CD14-positive monocyte (primary cell): ENCODE measurements around the gene CAST. TPM values are rescaled to one million over a fixed set of nuclear protein-coding genes. Genes with fewer than 3 reads are reported as not detected.
A peak's percentile ranks its signal among the peaks of the same experiment; 100 is the strongest.

Source experiments
- DNase-seq, 3 donors: peaks; one replicate each; pipeline ENCODE4 v3.0.0-alpha.2; 2011 to 2022
- H2AFZ ChIP-seq: 2 replicates; pipeline ENCODE4 v1.6.0; 2012; ENCODE audit warnings: mild to moderate bottlenecking, low read depth, low read length, inconsistent platforms; ENCODE audit not compliant: insufficient read depth, poor library complexity, severe bottlenecking
- H3K27ac ChIP-seq, 2 donors: 1 replicate in 1 of 2; 2 replicates in 1 of 2; pipeline ENCODE4 v1.5.1; 2012 to 2013; ENCODE audit warnings: low read length in 2 of 2, control low read depth in 1 of 2, inconsistent platforms in 1 of 2, low read depth in 1 of 2, mild to moderate bottlenecking in 1 of 2
- H3K27me3 ChIP-seq, 2 donors: one replicate each; pipeline versions ENCODE4 v1.6.0 to v1.6.1; 2011 to 2013; ENCODE audit warnings: low read length in 2 of 2; ENCODE audit not compliant: control insufficient read depth in 2 of 2, insufficient read depth in 2 of 2
- H3K36me3 ChIP-seq, 2 donors: replicated peaks in 1 of 2; 1 replicate in 1 of 2; 2 replicates in 1 of 2; pipeline versions ENCODE4 v1.5.1 to v1.6.1; 2012 to 2013; ENCODE audit warnings: low read length in 2 of 2, control low read depth in 1 of 2, inconsistent platforms in 1 of 2, mild to moderate bottlenecking in 1 of 2; ENCODE audit not compliant: insufficient read depth in 2 of 2, control insufficient read depth in 1 of 2
- H3K4me1 ChIP-seq, 2 donors: 1 replicate in 1 of 2; 2 replicates in 1 of 2; pipeline versions ENCODE4 v1.5.1 to v1.6.1; 2012 to 2013; ENCODE audit warnings: low read length in 2 of 2, control low read depth in 1 of 2, inconsistent platforms in 1 of 2, mild to moderate bottlenecking in 1 of 2, moderate library complexity in 1 of 2; ENCODE audit not compliant: insufficient read depth in 2 of 2, control insufficient read depth in 1 of 2
- H3K4me2 ChIP-seq: replicated peaks from 2 replicates; pipeline ENCODE3; 2012; ENCODE audit warnings: low read length, moderate library complexity, mild to moderate bottlenecking; ENCODE audit not compliant: poor library complexity, severe bottlenecking; ENCODE audit errors: extremely low read depth
- H3K4me3 ChIP-seq, 3 experiments: fragments of 200-600 bp in 1 of 3; sonication (generic) in 1 of 3; replicated peaks in 1 of 3; 1 replicate in 2 of 3; 2 replicates in 1 of 3; pipeline ENCODE4 v1.5.1; 2011 to 2013; ENCODE audit warnings: low read length in 3 of 3, mild to moderate bottlenecking in 3 of 3, control low read depth in 2 of 3, low read depth in 2 of 3, inconsistent platforms in 1 of 3, moderate library complexity in 1 of 3
- H3K79me2 ChIP-seq: 2 replicates; pipeline ENCODE4 v1.6.0; 2012; ENCODE audit warnings: mild to moderate bottlenecking, control low read depth, inconsistent platforms, low read length, moderate library complexity; ENCODE audit not compliant: insufficient read depth
- H3K9ac ChIP-seq: 2 replicates; pipeline ENCODE4 v1.6.0; 2017; ENCODE audit warnings: low read length, mild to moderate bottlenecking; ENCODE audit not compliant: insufficient read depth, poor library complexity, severe bottlenecking
- H3K9me3 ChIP-seq, 2 donors: replicated peaks in 1 of 2; 1 replicate in 1 of 2; 2 replicates in 1 of 2; pipeline versions ENCODE4 v1.5.1 to v1.6.1; 2012 to 2013; ENCODE audit warnings: low read length in 2 of 2, control low read depth in 1 of 2; ENCODE audit not compliant: control insufficient read depth in 1 of 2, insufficient read depth in 1 of 2
- H4K20me1 ChIP-seq: 2 replicates; pipeline ENCODE4 v1.6.0; 2012; ENCODE audit warnings: mild to moderate bottlenecking, low read length, control low read depth, moderate library complexity; ENCODE audit not compliant: insufficient read depth
- H3K27ac Mint-ChIP-seq, 7 donors: one replicate each; pipeline ENCODE4 v1.8.0; 2020; ENCODE audit warnings: mild to moderate bottlenecking in 7 of 7, mixed read lengths in 7 of 7, moderate library complexity in 6 of 7, inconsistent platforms in 2 of 7
- H3K27me3 Mint-ChIP-seq, 3 donors: one replicate each; pipeline ENCODE4 v1.8.0; 2021 to 2022; ENCODE audit warnings: low read depth in 3 of 3, mild to moderate bottlenecking in 3 of 3, mixed read lengths in 3 of 3, moderate library complexity in 3 of 3, inconsistent platforms in 1 of 3
- H3K36me3 Mint-ChIP-seq, 2 donors: one replicate each; pipeline ENCODE4 v1.8.0; 2020; ENCODE audit warnings: mixed read lengths in 2 of 2, inconsistent platforms in 1 of 2, mild to moderate bottlenecking in 1 of 2
- H3K4me1 Mint-ChIP-seq: one replicate; pipeline ENCODE4 v1.8.0; 2020; ENCODE audit warnings: mild to moderate bottlenecking, mixed read lengths
- H3K4me3 Mint-ChIP-seq, 2 donors: one replicate each; pipeline ENCODE4 v1.8.0; 2020; ENCODE audit warnings: mild to moderate bottlenecking in 2 of 2, mixed read lengths in 2 of 2, moderate library complexity in 1 of 2
- H3K9me3 Mint-ChIP-seq, 7 donors: one replicate each; pipeline ENCODE4 v1.8.0; 2020 to 2022; ENCODE audit warnings: mixed read lengths in 7 of 7, mild to moderate bottlenecking in 6 of 7, moderate library complexity in 6 of 7, inconsistent platforms in 2 of 7
- WGBS: methylation state at CpG from one replicate; pipeline ENCODE4 v1.1.5; 2013; ENCODE audit warnings: missing lambda C conversion rate; ENCODE audit not compliant: insufficient coverage; 5-methylcytosine and 5-hydroxymethylcytosine counted together
- intact Hi-C, 2 donors: fragments of 100-400 bp; cut with micrococcal nuclease; formaldehyde crosslinking; loops; one replicate each; pipeline versions ENCODE4 v1.15.0 to v1.15.1; 2023
- polyA plus RNA-seq, 3 donors: library from polyadenylated mRNA; depleted of rRNA in 1 of 3; unstranded in 2 of 3; stranded (reverse) in 1 of 3; fragments of 300-500 nt in 2 of 3; fragments of >200 nt in 1 of 3; fragmentation: Illumina TruSeq in 2 of 3; gene quantifications; 1 replicate in 2 of 3; 2 replicates in 1 of 3; pipeline ENCODE4 v1.2.3, GENCODE V29; 2012 to 2021
- TF ChIP-seq, protein P1 (sequence below): fragments of 200-600 bp; IDR thresholded peaks from one replicate; pipeline ENCODE4 v1.8.0; 2022; ENCODE audit warnings: antibody characterized with exemption, mild to moderate bottlenecking

CAST gene
- polyA plus RNA-seq, 3 donors = 49.6 to 125 (median 76.8) TPM

DNA sequence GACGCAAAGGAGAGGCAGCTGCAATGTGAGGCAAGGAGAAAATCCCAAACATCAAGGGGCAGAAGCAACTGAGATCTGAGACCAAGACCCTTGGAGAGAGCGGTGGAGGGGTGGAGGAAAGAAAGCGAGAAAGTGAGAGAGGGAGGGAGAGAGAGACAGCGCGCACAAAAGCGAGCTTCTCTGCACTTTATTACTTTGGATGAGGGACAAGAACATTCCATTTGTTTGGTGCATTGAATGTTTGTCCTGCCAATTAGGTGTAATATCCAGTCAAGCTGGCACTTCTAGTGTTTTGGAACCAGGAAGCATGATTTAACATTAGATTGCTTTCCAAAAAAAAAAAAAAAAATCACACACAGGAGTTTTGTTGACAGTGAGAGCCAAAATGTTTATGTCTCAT, 1.4 kb downstream of the CAST start:
- H3K4me1 Mint-ChIP-seq = peaks cover 65% of the 10 kb centered on the region
- Histone ChIP-seq H3K4me3 (peak overlapping the region; percentile 85 to 87 (median 86)), H3K4me1 (peaks cover 40 to 61% of the 10 kb centered on the region in 2 donors), H2AFZ (no peak overlapping the region), H3K36me3 (no peaks in the 10 kb centered on the region), H3K27ac (peak overlapping the region; percentile 89 to 91), H4K20me1 (peaks cover 58% of the 10 kb centered on the region), H3K79me2 (peaks cover 63% of the 10 kb centered on the region), H3K4me2 (peak overlapping the region; percentile 85), H3K9ac (no peak overlapping the region), H3K9me3 (no peaks in the 10 kb centered on the region), H3K27me3 (no peaks in the 10 kb centered on the region)
- TF ChIP-seq, protein P1, sequence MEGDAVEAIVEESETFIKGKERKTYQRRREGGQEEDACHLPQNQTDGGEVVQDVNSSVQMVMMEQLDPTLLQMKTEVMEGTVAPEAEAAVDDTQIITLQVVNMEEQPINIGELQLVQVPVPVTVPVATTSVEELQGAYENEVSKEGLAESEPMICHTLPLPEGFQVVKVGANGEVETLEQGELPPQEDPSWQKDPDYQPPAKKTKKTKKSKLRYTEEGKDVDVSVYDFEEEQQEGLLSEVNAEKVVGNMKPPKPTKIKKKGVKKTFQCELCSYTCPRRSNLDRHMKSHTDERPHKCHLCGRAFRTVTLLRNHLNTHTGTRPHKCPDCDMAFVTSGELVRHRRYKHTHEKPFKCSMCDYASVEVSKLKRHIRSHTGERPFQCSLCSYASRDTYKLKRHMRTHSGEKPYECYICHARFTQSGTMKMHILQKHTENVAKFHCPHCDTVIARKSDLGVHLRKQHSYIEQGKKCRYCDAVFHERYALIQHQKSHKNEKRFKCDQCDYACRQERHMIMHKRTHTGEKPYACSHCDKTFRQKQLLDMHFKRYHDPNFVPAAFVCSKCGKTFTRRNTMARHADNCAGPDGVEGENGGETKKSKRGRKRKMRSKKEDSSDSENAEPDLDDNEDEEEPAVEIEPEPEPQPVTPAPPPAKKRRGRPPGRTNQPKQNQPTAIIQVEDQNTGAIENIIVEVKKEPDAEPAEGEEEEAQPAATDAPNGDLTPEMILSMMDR = no peak
- DNase-seq = no peak
- intact Hi-C loops = loop anchor here (5.0 to 10.0 kb wide), 2 partner anchors 49 to 51 kb away; no protein-coding TSS in a partner anchor
- no peaks in the 10 kb centered on the region for H3K27me3 Mint-ChIP-seq
- peak overlapping the region; percentile 98 to 99 for H3K4me3 Mint-ChIP-seq
- 87% methylated on average over 4 of the region's 6 CpGs for WGBS
- H3K9me3 Mint-ChIP-seq = no peaks in the 10 kb centered on the region
- H3K36me3 Mint-ChIP-seq = peaks cover 7 to 8% of the 10 kb centered on the region in 2 donors
- peak overlapping the region; percentile 4 to 99 (median 96) for H3K27ac Mint-ChIP-seq

DNA sequence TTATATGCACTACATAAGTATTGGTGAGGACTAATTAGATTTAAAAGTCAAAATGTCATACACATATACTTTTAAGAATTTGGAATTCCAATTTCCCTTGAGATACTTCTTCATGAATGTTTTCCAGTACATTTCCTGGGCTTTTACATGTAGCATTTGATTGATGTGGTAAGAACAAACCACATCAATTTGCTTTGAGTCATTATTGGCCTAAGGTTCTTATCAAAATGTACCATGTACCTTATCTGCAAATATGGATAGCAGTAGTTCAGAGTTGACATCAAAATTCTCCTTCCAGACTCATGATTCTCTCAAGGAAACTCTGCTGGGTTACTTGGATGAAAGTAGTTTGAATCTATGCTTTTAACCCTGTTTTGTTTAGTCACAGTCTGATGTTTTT, 2.5 kb downstream of the CAST start:
- H3K27ac Mint-ChIP-seq = no peak overlapping the region
- H2AFZ ChIP-seq = no peak overlapping the region
- H3K4me1 ChIP-seq = peaks cover 35 to 50% of the 10 kb centered on the region in 2 donors
- peaks cover 69% of the 10 kb centered on the region for H4K20me1 ChIP-seq
- H3K27ac ChIP-seq = peak overlapping the region in 1 of 2 donors; percentile 38
- H3K79me2 ChIP-seq = peaks cover 73% of the 10 kb centered on the region
- H3K27me3 ChIP-seq = no peaks in the 10 kb centered on the region
- H3K36me3 Mint-ChIP-seq = peaks cover 9 to 10% of the 10 kb centered on the region in 2 donors
- H3K4me1 Mint-ChIP-seq = peaks cover 65% of the 10 kb centered on the region
- H3K9me3 ChIP-seq = no peaks in the 10 kb centered on the region
- no peak overlapping the region for H3K4me2 ChIP-seq
- no peaks in the 10 kb centered on the region for H3K9me3 Mint-ChIP-seq
- H3K4me3 Mint-ChIP-seq = no peak overlapping the region
- no peak for DNase-seq
- H3K27me3 Mint-ChIP-seq = no peaks in the 10 kb centered on the region
- intact Hi-C loops = loop anchor here (5.0 to 10.0 kb wide), 2 partner anchors 50 to 52 kb away; no protein-coding TSS in a partner anchor
- no peak overlapping the region for H3K9ac ChIP-seq
- H3K4me3 ChIP-seq = no peak overlapping the region
- TF ChIP-seq, protein P1 = no peak
- H3K36me3 ChIP-seq = peaks cover 5 to 6% of the 10 kb centered on the region in 2 donors
